Measurements from ENCODE around the gene GLYATL3. TPM values are rescaled to one million over a fixed set of nuclear protein-coding genes. Genes with fewer than 3 reads are reported as not detected.

GLYATL3 gene
- polyA plus RNA-seq, 4 donors, result not detected

GRCh38 chr6:49531774-49532569, 32.2 kb downstream of the GLYATL3 start:
- H3K9me3 ChIP-seq (ENCODE audit: control insufficient read depth in 2 of 2, insufficient read depth in 1 of 2, low read depth in 1 of 2, low read length in 1 of 2), result no peaks in the 10 kb centered on the region
- 3 to 9% (median 5%) methylated on average over 3 of the region's 3 CpGs for WGBS, 3 donors
- H3K4me3 ChIP-seq (ENCODE audit: low read depth in 1 of 3, low read length in 3 of 3), result no peak overlapping the region
- no peaks in the 10 kb centered on the region for H3K36me3 ChIP-seq (ENCODE audit: control insufficient read depth in 3 of 3, insufficient read depth in 2 of 3, low read depth in 1 of 3, low read length in 3 of 3)
- FAIRE-seq, result peak; percentile 78
- DNase-seq, result peak; percentile 60 to 68
- no peaks in the 10 kb centered on the region for H3K4me1 ChIP-seq (ENCODE audit: control insufficient read depth in 3 of 3, insufficient read depth in 2 of 3, low read depth in 1 of 3, low read length in 2 of 3)
- H3K27ac ChIP-seq (ENCODE audit: low read depth in 1 of 3, low read length in 2 of 3), result no peak overlapping the region
- H3K27me3 ChIP-seq (ENCODE audit: control insufficient read depth in 3 of 3, insufficient read depth in 3 of 3, low read length in 3 of 3), result no peaks in the 10 kb centered on the region

GRCh38 chr6:49535795-49536194, 36.1 kb downstream of the GLYATL3 start:
- FAIRE-seq, result no peak

GRCh38 chr6:49539102-49539501, 39.4 kb downstream of the GLYATL3 start:
- WGBS, 3 donors, result 94 to 97% (median 95%) methylated on average over 3 of the region's 3 CpGs
- no peak for FAIRE-seq

More at GRCh38 chr6:49535795-49536194, 36.1 kb downstream of the GLYATL3 start:
- Histone ChIP-seq H3K27me3 (ENCODE audit: control insufficient read depth in 3 of 3, insufficient read depth in 3 of 3, low read length in 3 of 3) (no peaks in the 10 kb centered on the region), H3K4me3 (ENCODE audit: low read depth in 1 of 3, low read length in 3 of 3) (no peak overlapping the region), H3K27ac (ENCODE audit: low read depth in 1 of 3, low read length in 2 of 3) (no peak overlapping the region), H3K4me1 (ENCODE audit: control insufficient read depth in 3 of 3, insufficient read depth in 2 of 3, low read depth in 1 of 3, low read length in 2 of 3) (no peaks in the 10 kb centered on the region), H3K9me3 (ENCODE audit: control insufficient read depth in 2 of 2, insufficient read depth in 1 of 2, low read depth in 1 of 2, low read length in 1 of 2) (no peaks in the 10 kb centered on the region), H3K36me3 (ENCODE audit: control insufficient read depth in 3 of 3, insufficient read depth in 2 of 3, low read depth in 1 of 3, low read length in 3 of 3) (no peaks in the 10 kb centered on the region)
- 66 to 73% (median 70%) methylated on average over 5 of the region's 5 CpGs for WGBS, 3 donors
- no peak for DNase-seq

GRCh38 chr6:49540614-49541013, 40.9 kb downstream of the GLYATL3 start:
- Histone ChIP-seq H3K36me3 (ENCODE audit: control insufficient read depth in 3 of 3, insufficient read depth in 2 of 3, low read depth in 1 of 3, low read length in 3 of 3) (no peaks in the 10 kb centered on the region), H3K4me1 (ENCODE audit: control insufficient read depth in 3 of 3, insufficient read depth in 2 of 3, low read depth in 1 of 3, low read length in 2 of 3) (no peaks in the 10 kb centered on the region), H3K4me3 (ENCODE audit: low read depth in 1 of 3, low read length in 3 of 3) (no peak overlapping the region), H3K27me3 (ENCODE audit: control insufficient read depth in 3 of 3, insufficient read depth in 3 of 3, low read length in 3 of 3) (no peaks in the 10 kb centered on the region), H3K27ac (ENCODE audit: low read depth in 1 of 3, low read length in 2 of 3) (no peak overlapping the region), H3K9me3 (ENCODE audit: control insufficient read depth in 2 of 2, insufficient read depth in 1 of 2, low read depth in 1 of 2, low read length in 1 of 2) (no peaks in the 10 kb centered on the region)
- FAIRE-seq, result no peak
- DNase-seq, result no peak

More at GRCh38 chr6:49539102-49539501, 39.4 kb downstream of the GLYATL3 start:
- Histone ChIP-seq H3K27me3 (ENCODE audit: control insufficient read depth in 3 of 3, insufficient read depth in 3 of 3, low read length in 3 of 3) (no peaks in the 10 kb centered on the region), H3K4me1 (ENCODE audit: control insufficient read depth in 3 of 3, insufficient read depth in 2 of 3, low read depth in 1 of 3, low read length in 2 of 3) (no peaks in the 10 kb centered on the region), H3K36me3 (ENCODE audit: control insufficient read depth in 3 of 3, insufficient read depth in 2 of 3, low read depth in 1 of 3, low read length in 3 of 3) (no peaks in the 10 kb centered on the region), H3K9me3 (ENCODE audit: control insufficient read depth in 2 of 2, insufficient read depth in 1 of 2, low read depth in 1 of 2, low read length in 1 of 2) (no peaks in the 10 kb centered on the region), H3K4me3 (ENCODE audit: low read depth in 1 of 3, low read length in 3 of 3) (no peak overlapping the region), H3K27ac (ENCODE audit: low read depth in 1 of 3, low read length in 2 of 3) (no peak overlapping the region)
- no peak for DNase-seq

- Histone ChIP-seq H3K36me3 (ENCODE audit: control insufficient read depth in 3 of 3, insufficient read depth in 2 of 3, low read depth in 1 of 3, low read length in 3 of 3) (no peaks in the 10 kb centered on the region), H3K27ac (ENCODE audit: low read depth in 1 of 3, low read length in 2 of 3) (peak overlapping the region in 1 of 3 donors; percentile 47), H3K9me3 (ENCODE audit: control insufficient read depth in 2 of 2, insufficient read depth in 1 of 2, low read depth in 1 of 2, low read length in 1 of 2) (no peaks in the 10 kb centered on the region), H3K4me1 (ENCODE audit: control insufficient read depth in 3 of 3, insufficient read depth in 2 of 3, low read depth in 1 of 3, low read length in 2 of 3) (no peaks in the 10 kb centered on the region), H3K4me3 (ENCODE audit: low read depth in 1 of 3, low read length in 3 of 3) (no peak overlapping the region), H3K27me3 (ENCODE audit: control insufficient read depth in 3 of 3, insufficient read depth in 3 of 3, low read length in 3 of 3) (no peaks in the 10 kb centered on the region)
- DNase-seq (peak; percentile 52 to 64), FAIRE-seq (peak; percentile 93)
- 7 to 27% (median 19%) methylated on average over 1 of the region's 1 CpG for WGBS, 3 donors
Observed at GRCh38 chr6:49541210-49541724, 41.5 kb downstream of the GLYATL3 start.

- DNase-seq, result no peak
- no peaks in the 10 kb centered on the region for H3K4me1 ChIP-seq (ENCODE audit: control insufficient read depth in 3 of 3, insufficient read depth in 2 of 3, low read depth in 1 of 3, low read length in 2 of 3)
Observed at GRCh38 chr6:49541936-49542335, 42.2 kb downstream of the GLYATL3 start.

GRCh38 chr6:49543087-49543858, 43.5 kb downstream of the GLYATL3 start:
- no peak overlapping the region for H3K4me3 ChIP-seq (ENCODE audit: low read depth in 1 of 3, low read length in 3 of 3)
- no peaks in the 10 kb centered on the region for H3K36me3 ChIP-seq (ENCODE audit: control insufficient read depth in 3 of 3, insufficient read depth in 2 of 3, low read depth in 1 of 3, low read length in 3 of 3)
- no peak for FAIRE-seq
- no peaks in the 10 kb centered on the region for H3K27me3 ChIP-seq (ENCODE audit: control insufficient read depth in 3 of 3, insufficient read depth in 3 of 3, low read length in 3 of 3)
- no peaks in the 10 kb centered on the region for H3K9me3 ChIP-seq (ENCODE audit: control insufficient read depth in 2 of 2, insufficient read depth in 1 of 2, low read depth in 1 of 2, low read length in 1 of 2)
- WGBS, 3 donors, result 72 to 77% (median 77%) methylated on average over 7 of the region's 7 CpGs
- H3K27ac ChIP-seq (ENCODE audit: low read depth in 1 of 3, low read length in 2 of 3), result no peak overlapping the region
- DNase-seq, result no peak
- H3K4me1 ChIP-seq (ENCODE audit: control insufficient read depth in 3 of 3, insufficient read depth in 2 of 3, low read depth in 1 of 3, low read length in 2 of 3), result no peaks in the 10 kb centered on the region

More at GRCh38 chr6:49541936-49542335, 42.2 kb downstream of the GLYATL3 start:
- no peaks in the 10 kb centered on the region for H3K9me3 ChIP-seq (ENCODE audit: control insufficient read depth in 2 of 2, insufficient read depth in 1 of 2, low read depth in 1 of 2, low read length in 1 of 2)
- H3K4me3 ChIP-seq (ENCODE audit: low read depth in 1 of 3, low read length in 3 of 3), result no peak overlapping the region
- WGBS, 3 donors, result 10 to 59% (median 39%) methylated on average over 3 of the region's 3 CpGs
- FAIRE-seq, result no peak
- no peaks in the 10 kb centered on the region for H3K27me3 ChIP-seq (ENCODE audit: control insufficient read depth in 3 of 3, insufficient read depth in 3 of 3, low read length in 3 of 3)
- H3K27ac ChIP-seq (ENCODE audit: low read depth in 1 of 3, low read length in 2 of 3), result peak overlapping the region in 1 of 3 donors; percentile 47
- H3K36me3 ChIP-seq (ENCODE audit: control insufficient read depth in 3 of 3, insufficient read depth in 2 of 3, low read depth in 1 of 3, low read length in 3 of 3), result no peaks in the 10 kb centered on the region

- WGBS, 3 donors, result 72 to 96% (median 84%) methylated on average over 1 of the region's 1 CpG
- H3K27me3 ChIP-seq (ENCODE audit: control insufficient read depth in 3 of 3, insufficient read depth in 3 of 3, low read length in 3 of 3), result peaks cover 0 to 6% (median 0%) of the 10 kb centered on the region in 3 donors
- H3K36me3 ChIP-seq (ENCODE audit: control insufficient read depth in 3 of 3, insufficient read depth in 2 of 3, low read depth in 1 of 3, low read length in 3 of 3), result no peaks in the 10 kb centered on the region
- FAIRE-seq (no peak), DNase-seq (no peak)
- H3K4me3 ChIP-seq (ENCODE audit: low read depth in 1 of 3, low read length in 3 of 3), result no peak overlapping the region
- H3K27ac ChIP-seq (ENCODE audit: low read depth in 1 of 3, low read length in 2 of 3), result no peak overlapping the region
- no peaks in the 10 kb centered on the region for H3K9me3 ChIP-seq (ENCODE audit: control insufficient read depth in 2 of 2, insufficient read depth in 1 of 2, low read depth in 1 of 2, low read length in 1 of 2)
- H3K4me1 ChIP-seq (ENCODE audit: control insufficient read depth in 3 of 3, insufficient read depth in 2 of 3, low read depth in 1 of 3, low read length in 2 of 3), result peaks cover 0 to 5% (median 0%) of the 10 kb centered on the region in 3 donors
Observed at GRCh38 chr6:49546331-49546730, 46.6 kb downstream of the GLYATL3 start.
